ENCODE measurements around the gene AP3B1.
A peak's percentile ranks its signal among the peaks of the same experiment; 100 is the strongest.

Gene AP3B1

DNA sequence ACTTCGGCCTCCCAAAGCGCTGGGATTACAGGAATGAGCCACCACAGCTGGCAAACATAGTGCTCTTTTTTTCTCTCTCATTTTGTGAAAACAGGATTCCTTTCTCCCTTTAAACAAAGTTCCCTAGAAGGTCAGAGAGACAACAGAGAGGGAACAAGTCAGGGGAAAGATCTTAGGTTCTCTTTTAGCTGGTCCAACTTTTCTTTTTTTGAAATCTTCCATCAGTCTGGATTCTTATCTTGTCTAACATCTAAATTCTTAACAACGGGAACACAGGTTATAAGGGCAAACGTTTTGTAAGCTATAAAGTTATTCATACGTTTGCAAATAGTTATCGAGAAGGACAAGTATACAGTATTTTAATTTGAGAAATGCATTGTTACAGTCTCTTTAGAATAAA is 294.3 kb downstream of the AP3B1 start:
- DNase-seq: no peak

DNA sequence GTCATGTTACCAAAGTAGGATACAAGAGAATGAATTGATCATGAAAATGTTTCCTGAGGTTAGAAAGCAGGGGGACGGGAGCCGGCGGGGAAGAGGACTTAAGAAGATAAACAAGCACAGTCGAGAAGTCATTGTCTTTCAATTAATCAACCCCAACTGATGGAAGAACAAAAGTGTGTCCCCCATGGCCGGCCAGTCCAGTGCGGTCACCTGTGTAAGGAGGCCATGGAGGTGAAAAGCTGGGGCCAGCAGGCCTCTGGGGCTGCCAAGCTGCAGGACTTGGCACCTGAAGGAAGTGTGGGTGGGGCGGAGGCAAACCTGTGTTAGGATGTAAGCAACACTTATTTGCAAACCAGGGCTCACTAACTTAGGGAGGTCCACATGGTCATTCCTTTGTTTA is 295.1 kb downstream of the AP3B1 start:
- DNase-seq: no peak

DNA sequence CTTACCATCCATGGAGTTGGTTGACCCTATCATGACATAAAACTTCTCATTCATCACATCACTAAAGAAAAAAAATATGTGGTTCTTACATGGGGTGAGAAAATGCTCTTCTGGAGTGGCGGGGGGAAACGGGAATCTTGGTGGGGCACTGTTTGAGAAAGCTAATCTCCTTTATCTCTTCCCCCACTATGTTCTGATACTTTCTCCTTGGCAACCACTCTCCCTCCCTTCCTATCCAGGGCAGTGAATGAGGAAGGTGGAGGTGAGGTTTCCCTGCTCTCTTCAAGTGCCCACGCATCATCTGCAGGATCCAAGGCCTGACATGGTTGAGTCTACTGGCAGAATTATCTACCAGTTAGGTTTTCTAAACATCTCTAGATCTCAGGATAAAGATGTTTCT is 297.6 kb downstream of the AP3B1 start:
- DNase-seq: no peak

DNA sequence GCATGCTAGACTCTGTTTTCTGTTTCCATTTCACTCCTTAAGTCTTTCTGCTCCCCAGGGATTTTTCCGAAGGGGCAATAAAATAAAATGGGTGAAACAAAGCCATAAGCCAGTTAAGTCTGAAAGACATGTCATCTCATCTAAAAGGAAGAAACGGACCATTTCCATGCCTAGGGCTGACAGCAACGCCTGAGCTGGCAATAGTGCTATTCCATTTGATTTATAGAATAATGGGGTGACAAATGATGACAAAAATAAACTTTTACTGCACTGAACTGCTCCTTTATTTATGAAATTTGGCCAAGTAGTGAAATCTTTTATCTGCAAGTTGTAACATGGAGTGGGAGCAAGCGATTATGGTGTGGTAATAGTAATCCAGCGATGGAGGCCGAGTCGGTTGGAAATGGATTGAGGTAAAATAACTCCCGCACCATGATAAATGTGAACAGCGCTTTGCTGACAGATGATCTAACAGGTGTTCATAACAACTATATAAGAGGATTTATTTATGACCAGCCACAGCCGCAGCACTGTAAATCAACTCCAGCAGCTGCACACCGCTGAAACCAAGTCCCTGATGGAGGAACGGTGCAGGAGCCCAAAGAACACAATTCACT is 298.6 kb downstream of the AP3B1 start:
- peak; percentile 64 for DNase-seq

DNA sequence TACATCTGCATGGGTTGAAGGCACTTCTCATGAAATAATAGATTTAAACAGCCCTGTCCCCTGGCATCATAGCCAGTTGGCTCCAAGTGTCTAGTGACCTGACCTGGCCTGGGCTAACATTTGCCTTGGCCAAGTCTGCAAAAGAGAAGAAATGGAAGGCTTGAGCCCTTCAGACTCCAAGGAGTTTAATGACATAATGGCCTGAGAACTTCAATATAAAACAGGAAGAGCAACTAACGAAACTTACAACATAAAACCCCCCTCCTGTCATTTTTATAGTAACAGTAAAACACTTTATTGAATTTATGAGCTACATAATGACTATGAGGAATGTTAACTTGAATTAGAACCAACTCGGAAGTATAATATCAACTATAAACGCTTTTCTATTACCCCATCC is 299.6 kb downstream of the AP3B1 start:
- no peak for DNase-seq

DNA sequence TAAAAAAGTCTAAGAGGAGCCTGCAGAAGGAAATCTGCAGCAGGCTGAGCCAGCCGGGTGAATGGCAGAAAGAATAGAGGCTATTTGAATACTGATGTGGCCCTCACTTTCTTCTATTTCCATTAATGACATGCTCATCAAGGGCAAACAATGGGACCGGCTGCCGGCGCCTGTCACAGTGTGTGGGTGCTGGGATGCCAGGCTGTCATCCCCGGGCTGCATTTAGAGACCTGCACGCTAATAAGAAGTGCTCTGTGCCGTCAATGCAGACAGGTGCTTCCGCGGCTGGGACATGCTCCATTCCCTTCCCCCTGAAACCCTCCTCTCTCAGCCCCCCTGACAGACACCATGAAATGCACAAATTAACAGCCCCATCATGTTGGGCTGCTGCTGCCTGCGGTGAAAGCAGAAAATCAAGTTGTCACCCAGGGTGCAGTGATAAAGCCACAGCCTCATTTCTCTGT is 300.6 kb downstream of the AP3B1 start:
- DNase-seq: peak; percentile 63

DNA sequence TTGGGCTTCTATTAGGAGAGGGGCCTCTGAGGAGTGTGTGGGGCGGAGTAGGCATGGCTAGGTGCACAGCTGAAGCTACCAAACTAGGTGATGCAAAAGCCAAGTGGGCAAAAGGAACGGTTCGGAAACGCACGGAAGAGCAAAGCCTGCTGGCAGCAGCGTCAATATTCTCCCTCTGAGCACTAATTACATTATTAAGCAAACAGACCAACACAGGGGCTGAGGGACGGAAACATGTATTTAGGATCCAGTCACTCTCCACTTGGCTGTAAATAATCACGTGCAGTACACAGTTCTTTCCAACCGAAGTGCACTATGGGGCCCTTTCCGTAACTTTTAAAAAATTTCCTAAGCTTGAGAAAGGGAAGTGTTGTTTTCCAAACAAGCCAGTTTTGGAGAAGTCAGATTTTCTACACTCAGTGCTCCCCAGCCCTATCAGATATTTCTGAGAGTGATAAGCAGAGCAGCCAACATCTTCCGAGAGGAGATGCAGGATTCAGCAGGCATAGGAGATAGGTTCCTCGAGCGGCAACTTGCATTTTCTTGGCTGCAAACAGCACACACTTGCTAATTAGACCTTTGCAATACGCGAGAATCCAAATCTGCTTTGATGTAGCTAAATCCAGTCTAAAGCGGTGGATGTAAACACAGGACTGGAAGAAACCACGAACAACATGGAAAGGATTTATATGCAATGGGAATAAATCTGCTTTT is 301.2 kb downstream of the AP3B1 start:
- peak; percentile 61 for DNase-seq

DNA sequence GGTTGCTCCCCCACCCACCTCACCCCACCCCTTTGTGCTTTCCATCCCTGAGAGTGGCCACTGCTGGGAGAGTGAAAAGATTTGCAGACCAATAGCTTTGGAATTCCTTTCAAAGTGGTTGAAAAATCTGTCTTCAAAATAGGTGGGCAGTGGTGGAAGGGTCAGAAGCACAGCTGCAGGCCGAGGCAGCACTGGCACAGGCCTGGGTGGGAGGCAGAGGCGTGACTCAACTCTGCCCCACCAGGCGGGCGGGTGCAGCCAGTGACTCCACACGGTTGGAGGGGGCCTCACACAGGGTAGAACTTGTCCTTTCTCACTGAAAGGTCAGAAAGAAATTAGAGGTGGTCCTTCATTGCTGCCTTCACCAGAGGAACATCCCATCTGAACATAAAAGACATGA is 303.4 kb downstream of the AP3B1 start:
- no peak for DNase-seq

DNA sequence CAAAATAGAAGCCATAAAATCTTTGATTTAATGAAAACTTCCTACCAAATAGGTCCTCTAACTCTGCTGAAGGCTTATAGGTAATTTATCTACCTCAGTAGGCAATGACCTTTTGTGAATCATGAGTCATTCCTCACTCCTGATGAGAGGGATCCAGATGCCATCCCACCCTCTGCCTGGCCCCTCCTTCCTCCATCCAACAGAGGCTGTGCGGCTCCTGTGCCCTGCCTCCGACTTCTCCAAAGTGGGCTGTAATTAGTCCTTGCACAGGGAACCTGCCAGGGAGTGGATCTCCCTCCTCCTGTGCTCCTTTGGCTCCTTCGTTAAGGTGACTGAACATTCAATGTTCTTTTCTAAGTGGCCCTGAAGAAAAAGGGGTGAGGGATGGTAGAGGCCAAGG is 304.5 kb downstream of the AP3B1 start:
- peak; percentile 8 for DNase-seq

DNA sequence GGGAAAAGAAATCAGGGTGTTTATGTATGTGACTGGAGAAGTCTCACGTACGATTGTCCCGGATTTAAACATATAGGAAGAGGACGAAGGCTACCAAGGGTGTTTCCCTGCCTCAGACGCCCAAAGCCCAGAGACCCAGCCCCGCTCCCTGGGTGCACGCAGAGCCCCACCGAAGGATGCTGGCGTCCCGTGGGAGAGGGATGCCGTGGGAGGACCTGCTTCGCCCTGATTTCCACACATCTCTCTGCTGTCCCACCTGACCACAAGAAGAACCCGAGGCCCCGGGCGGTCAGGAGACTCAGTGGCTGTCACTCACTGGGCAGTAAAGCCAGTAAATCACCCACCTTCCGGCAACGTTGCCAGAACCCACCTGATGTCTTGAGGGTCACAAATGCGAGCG is 306.5 kb downstream of the AP3B1 start:
- no peak for DNase-seq

DNA sequence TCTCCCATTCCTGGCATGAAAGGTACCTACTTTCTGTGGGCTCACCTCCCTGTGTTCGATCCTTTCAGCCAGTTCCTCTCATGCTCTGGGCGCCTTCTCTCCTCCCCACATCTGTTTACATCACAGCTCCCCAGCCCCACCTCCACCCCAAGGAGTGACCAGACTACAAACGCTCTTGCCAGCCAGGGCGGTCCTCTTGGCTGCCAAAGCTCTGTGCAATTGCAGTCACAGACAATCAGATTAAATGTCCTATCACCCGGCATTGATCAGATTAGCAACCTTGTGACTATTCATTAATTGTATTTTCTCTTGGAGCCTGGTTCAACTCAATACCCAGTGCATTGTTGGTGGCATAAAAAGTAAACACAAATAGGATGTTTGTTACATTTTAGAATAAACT is 307.2 kb downstream of the AP3B1 start:
- DNase-seq: no peak

DNA sequence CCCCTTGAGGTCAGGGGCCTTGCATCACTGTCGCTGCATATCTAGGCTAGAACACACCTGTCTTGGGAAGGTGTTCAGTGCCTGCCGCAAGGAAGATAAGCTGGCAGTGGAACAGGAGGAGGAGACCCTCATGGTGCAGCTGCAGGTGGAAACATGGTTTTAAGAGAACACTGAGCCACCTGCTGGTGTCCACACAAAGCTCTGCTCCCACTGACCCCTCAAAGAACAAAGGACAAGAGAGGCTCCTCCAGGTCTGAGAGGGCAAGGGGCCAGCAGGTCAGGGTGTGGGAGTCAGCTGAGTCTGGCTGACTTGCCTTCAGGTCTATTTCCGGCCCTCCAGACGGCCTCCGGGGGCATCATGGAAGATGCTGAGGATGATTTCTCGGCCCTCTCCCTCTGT is 308.2 kb downstream of the AP3B1 start:
- DNase-seq: no peak

DNA sequence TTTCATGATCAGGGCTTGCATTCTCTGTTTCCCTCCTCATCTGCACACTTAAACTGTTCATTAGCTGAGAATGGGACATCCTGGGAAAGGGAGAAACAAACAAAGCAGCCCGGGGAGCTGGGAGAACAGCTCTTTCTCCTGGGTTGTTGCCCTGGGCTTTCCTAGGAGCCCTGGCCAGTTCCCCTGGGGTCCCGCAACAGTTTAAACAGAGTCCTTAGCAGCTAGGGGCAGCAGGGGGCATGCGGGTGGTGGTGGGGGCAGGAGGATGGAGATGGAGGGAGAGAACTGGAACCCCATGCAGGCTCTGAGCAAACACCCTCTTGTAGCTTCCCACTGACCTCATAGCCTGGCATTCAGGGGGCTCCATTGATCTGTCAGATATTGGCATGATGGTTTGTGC is 309.3 kb downstream of the AP3B1 start:
- DNase-seq: no peak

DNA sequence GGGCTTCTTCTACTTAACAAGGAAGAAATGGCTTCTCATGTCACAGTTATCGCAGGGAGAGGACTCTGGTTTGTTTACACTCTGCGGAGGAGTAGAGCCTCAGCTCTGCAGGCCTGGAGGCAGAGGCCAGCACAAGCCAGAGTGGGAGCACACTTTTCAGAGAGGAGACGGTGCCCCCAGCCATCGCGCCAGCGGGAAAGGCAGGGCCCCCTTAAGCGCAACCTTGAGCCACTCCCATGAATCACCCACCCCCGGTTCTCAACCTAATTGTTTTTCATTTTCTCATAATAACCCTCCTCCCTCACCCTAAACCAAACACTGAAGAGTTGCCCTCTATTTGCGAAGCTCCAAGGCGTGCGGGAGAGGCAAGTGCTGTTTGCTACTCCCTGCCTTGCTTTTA is 309.9 kb downstream of the AP3B1 start:
- DNase-seq: no peak

DNA sequence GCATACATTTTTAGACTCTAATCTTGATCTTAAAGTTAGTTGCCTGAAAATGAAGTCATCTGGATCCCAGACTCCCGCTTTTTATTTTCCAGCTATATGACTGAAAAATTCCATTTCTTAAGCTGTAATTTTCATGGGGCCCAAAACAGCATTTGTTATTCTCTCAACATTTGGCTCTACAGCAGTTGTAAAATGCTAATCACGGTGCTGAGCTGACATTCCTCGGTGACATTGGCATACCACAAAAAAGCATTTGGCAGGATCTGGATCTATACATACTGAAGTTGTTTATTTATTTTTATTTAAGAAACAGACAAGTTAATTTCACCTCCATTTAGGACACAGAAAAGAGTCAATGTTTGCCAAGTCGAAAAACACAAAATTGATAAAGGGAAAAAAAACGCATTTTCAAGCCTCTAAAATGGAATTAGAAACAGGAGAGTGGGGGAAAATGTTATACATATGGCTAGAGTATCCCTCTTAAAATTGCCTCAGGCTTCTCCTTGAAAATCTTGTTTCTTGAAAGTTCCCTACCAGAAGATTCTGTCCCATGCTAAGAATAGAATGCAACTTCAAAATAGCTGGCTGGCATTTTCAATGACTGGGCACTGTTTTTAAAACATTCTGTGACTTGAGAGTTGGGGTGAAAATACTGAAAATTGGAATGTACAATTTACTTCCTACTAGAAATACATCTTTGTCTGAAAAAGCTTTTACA is 310.9 kb downstream of the AP3B1 start:
- DNase-seq: no peak

DNA sequence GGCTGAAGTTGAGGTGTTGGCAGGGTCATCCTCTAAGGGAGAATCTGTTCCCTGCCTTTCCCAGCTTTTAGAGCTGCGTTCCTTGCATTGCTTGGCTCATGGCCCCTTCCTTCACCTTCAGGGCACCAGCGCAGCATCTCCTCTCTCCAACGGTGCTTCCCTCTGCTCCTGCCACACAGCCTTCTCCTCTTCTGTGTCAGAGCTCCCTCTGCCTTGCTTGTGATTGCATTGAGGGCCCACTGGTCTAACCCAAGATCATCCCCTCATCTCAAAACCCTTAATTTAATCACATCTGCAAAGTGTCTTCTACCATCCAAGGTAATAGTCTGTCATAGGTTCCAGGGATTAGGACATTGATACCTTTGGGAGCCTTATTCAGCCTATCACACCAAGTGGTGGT is 312.7 kb downstream of the AP3B1 start:
- DNase-seq: no peak

DNA sequence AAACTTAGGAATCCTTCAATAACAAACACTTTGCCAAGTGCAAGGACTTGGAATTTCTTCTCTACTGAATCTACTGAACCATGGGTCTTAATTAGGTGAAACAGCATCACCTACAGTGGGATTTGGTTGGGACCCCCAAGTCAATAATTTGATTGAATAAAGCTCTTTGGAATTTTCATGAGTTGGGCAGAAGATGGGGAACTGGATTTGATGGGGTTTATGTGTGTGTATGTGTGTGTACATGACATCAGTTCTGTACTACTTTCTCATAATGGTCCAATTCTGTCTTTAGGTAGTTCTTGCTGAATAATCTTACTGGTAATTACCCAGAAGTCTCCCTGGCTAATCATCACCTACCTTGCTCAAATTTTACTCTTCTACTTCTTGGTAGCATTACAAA is 319.9 kb downstream of the AP3B1 start:
- DNase-seq: no peak

DNA sequence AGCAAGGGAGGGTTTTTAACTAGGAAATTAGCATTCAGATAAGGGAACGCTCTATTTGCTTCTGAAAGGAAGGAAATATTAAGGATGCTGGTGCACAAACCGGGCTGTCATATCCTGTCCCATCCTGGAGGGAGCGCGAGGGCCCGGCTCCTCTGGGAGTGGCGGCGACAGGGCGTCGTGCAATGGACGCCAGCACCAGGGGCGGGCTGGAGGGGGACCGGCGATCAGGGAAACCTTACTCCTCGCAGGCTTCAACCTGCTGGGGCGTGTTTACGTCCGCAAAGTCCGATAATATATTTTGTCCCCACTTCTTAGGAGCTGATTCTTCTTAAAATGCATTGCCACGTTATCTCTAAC is 321.3 kb downstream of the AP3B1 start:
- no peak for DNase-seq

DNA sequence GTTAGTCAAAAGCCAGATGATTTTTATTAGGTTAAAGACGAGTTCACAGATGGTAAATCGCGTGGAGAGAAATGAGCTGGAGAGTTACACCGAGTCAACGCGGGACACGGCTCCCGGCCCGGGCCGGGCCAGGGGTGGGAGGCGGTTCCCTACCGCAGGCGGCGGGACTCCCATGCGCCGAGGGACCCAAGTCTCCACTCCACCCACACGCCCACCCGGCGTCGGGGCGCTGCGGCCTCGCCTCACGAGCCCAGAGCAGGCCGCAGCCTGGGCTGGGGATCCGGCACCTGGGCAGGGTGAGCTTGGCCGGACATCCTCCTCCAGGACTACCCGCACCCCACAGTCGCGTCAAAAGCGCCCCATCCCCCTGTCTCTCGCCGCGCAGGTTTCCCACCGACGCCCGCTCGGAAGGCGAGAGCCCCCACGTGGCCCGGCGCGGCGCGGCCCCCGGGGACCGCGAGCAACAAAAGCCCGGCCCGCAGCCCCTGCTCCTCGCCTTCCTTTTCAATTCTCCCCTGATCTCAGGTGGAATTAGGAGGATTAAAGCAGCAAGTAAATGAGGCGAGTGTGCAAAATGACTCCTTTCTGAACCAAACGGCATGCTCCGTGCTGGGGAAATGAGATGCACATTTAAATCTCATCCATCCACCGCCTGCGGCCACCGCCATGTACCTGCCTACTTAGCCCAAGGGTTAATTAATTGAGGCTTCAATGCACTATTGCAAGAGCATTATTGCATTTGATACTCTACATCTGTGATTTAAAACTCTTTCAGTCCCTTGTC is 321.8 kb downstream of the AP3B1 start:
- DNase-seq: no peak

DNA sequence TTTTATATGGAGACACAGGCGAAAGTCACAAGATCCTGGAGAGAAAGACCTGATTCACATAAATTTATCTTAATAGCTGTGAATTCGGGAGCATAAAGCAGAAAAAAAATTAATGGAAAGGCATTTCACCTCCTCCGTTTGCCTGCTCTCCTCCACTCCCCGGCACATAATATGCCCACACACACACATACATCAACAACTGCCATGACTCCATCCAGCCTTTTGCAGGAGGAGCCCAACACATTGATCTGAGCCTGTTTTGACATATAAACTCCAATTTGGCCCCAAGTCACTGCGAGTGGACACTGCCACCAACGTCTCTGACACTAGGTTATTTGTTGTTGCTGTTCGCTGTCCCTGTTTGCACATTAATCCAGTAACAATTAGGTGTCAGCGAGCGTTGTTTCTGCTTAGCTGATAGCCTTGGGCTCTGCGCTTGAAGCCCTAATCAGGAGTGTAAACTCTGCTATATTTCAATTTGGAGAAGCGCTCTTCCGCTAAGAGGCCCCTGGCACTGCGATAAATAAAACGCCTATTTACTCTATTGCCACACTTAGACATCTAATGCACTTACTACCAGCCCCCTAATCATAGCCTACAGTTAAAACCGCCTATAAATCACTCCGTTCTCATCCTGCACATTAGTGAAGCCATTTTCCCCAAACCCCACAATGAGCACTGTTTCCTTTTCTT is 322.6 kb downstream of the AP3B1 start:
- peak; percentile 73 for DNase-seq

DNA sequence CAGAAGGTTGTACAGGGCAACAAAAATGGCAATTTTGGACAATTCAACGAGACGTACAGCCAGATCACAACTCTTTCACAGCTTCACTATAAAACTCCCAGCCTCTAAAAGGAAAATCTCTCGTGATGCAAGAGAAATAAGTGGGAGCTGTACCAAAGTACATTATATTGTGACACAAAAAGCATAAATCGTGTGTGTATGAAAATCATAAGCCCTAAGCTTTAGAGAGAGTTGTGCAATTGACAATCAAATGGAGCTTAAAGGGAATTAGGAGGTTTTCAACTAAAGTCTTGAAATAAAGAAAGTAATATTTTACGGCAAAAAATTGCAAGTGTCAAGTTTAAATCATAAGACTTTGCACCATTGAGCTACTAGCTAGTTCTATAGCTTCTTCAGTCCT is 323.6 kb downstream of the AP3B1 start:
- DNase-seq: no peak

DNA sequence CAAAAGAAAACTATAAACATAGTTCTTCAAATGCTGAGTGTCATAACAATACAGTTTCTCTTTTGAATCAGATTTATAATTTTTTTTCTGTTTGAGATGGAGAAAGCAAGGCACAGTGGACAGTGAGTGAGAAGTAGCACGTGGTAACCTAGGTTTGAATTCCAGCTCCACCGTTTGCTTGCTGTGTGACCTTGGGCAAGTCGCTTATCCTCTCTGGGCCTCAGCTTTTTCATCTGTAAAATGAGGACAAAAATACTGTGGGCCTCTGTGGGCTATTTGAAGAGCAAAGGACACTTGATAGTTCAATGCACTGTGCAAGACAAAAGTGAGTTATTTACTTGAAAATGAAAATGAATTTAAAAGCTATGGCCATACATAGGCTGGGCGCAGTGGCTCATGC is 330.7 kb downstream of the AP3B1 start:
- no peak for DNase-seq

DNA sequence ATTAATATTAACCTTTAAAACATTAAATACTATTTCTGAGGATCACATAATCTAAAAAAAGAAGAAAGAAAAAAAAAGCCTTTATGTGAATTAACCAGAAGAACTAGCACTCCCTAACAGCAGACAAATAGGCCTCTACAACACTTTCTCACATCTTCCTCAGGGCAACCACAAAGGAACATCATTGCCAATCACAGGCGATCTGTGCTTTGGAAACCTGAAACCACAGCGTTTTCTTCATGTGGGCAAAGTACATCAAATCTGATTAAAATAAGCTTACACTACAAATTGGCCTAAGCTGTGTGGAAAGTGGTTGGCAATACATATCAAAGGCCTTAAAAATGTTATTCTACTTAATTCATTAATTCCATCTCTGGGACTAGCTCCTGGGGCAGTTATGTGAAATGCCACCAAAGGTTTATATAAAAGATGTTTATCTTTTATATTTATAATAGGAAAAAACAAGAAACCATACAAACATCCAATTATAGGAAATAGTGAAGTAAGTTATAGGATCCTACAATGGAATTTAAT is 333.6 kb downstream of the AP3B1 start:
- no peak for DNase-seq

All from DMS153 (cell line).